ENCODE data around the gene CCDC97. TPM values are rescaled to one million over a fixed set of nuclear protein-coding genes. Genes with fewer than 3 reads are reported as not detected.

The CCDC97 gene
- total RNA-seq, 1 experiment from 2014 or later = 26.4 TPM

DNA sequence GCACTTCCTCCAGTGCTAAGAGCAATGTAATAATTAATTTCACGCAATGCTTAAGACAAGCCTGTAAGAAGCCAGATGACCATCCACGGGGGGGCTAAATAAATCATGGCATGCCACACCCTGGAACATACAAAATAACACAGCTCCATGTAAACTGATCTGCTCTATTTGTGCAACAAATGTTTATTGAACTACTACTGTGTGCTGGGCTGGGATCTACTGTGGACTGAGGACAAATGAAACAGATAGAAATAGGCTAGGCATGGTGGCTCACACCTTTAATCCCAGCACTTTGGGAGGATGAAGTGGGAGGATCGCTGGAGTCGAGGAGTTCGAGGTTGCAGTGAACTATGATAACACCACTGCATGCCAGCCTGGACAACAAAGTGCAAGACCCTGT lies 22.5 kb downstream of the CCDC97 start:
- ChIA-PET CTCF (interaction anchor here (0.7 kb wide), 1 partner anchor 54 kb away, joined by 3 read pairs; no protein-coding TSS in a partner anchor), POLR2A (ENCODE audit: unreplicated experiment) (interaction anchor here (0.6 kb wide), 1 partner anchor 55 kb away, joined by 8 read pairs; no protein-coding TSS in a partner anchor)
- no peak overlapping the region for H3K4me2 ChIP-seq
- H3K4me1 ChIP-seq (replicated peaks; ENCODE audit: insufficient read depth) = peaks cover 7% of the 10 kb centered on the region
- intact Hi-C loops (cut with micrococcal nuclease; ENCODE audit: unreplicated experiment) = no loop called here
- H3K27me3 ChIP-seq (ENCODE audit: insufficient read depth, low read depth) = no peaks in the 10 kb centered on the region
- no peak overlapping the region for H3K27ac ChIP-seq
- no peaks in the 10 kb centered on the region for H3K9me3 ChIP-seq (ENCODE audit: insufficient read depth, low read depth)
- no peak overlapping the region for H3K4me3 ChIP-seq
- no peaks in the 10 kb centered on the region for H3K9me2 ChIP-seq (ENCODE audit: insufficient read depth)
- no peaks in the 10 kb centered on the region for H3K36me3 ChIP-seq (ENCODE audit: low read depth)
- BruUV-seq (replicated peaks) = no TSS peak
- peaks cover 8% of the 10 kb centered on the region; the same call in 1 of the 2 replicates for H3F3A ChIP-seq (ENCODE audit: insufficient read depth, low read depth)
- DNase-seq = no peak
- no peak overlapping the region for H2AFZ ChIP-seq
- H3K79me2 ChIP-seq (ENCODE audit: low read depth) = no peaks in the 10 kb centered on the region
- TF ChIP-seq EZH2 (IDR thresholded peaks at IDR 0.05; ENCODE audit: low read depth) = no peak
- TF ChIP-seq, protein P1, sequence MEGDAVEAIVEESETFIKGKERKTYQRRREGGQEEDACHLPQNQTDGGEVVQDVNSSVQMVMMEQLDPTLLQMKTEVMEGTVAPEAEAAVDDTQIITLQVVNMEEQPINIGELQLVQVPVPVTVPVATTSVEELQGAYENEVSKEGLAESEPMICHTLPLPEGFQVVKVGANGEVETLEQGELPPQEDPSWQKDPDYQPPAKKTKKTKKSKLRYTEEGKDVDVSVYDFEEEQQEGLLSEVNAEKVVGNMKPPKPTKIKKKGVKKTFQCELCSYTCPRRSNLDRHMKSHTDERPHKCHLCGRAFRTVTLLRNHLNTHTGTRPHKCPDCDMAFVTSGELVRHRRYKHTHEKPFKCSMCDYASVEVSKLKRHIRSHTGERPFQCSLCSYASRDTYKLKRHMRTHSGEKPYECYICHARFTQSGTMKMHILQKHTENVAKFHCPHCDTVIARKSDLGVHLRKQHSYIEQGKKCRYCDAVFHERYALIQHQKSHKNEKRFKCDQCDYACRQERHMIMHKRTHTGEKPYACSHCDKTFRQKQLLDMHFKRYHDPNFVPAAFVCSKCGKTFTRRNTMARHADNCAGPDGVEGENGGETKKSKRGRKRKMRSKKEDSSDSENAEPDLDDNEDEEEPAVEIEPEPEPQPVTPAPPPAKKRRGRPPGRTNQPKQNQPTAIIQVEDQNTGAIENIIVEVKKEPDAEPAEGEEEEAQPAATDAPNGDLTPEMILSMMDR (conservative IDR thresholded peaks at IDR 0.05) = no peak
- H4K20me1 ChIP-seq (ENCODE audit: insufficient read depth) = no peaks in the 10 kb centered on the region

- no peak overlapping the region for H3K4me3 ChIP-seq
- no peak for TF ChIP-seq EZH2 (IDR thresholded peaks at IDR 0.05; ENCODE audit: low read depth)
- TF ChIP-seq, protein P1 (conservative IDR thresholded peaks at IDR 0.05) = no peak
- no peaks in the 10 kb centered on the region for H3K36me3 ChIP-seq (ENCODE audit: low read depth)
- H3K9me3 ChIP-seq (ENCODE audit: insufficient read depth, low read depth) = no peaks in the 10 kb centered on the region
- H3K27ac ChIP-seq = no peak overlapping the region
- no peaks in the 10 kb centered on the region for H3K27me3 ChIP-seq (ENCODE audit: insufficient read depth, low read depth)
- ChIA-PET POLR2A (ENCODE audit: unreplicated experiment) (no interaction called here), CTCF (no interaction called here)
- no peaks in the 10 kb centered on the region for H3K4me1 ChIP-seq (replicated peaks; ENCODE audit: insufficient read depth)
- H3K79me2 ChIP-seq (ENCODE audit: low read depth) = no peaks in the 10 kb centered on the region
- H3K9me2 ChIP-seq (ENCODE audit: insufficient read depth) = no peaks in the 10 kb centered on the region
- H3F3A ChIP-seq (ENCODE audit: insufficient read depth, low read depth) = no peaks in the 10 kb centered on the region
- no TSS peak for BruUV-seq (replicated peaks)
- intact Hi-C loops (cut with micrococcal nuclease; ENCODE audit: unreplicated experiment) = no loop called here
- no peaks in the 10 kb centered on the region for H4K20me1 ChIP-seq (ENCODE audit: insufficient read depth)
- H2AFZ ChIP-seq = no peak overlapping the region
- no peak overlapping the region for H3K4me2 ChIP-seq
- DNase-seq = no peak
Observed at GRCh38 chr19:41334793-41335192, 24.8 kb downstream of the CCDC97 start.

- Histone ChIP-seq H3K27ac (no peak overlapping the region), H3K4me1 (replicated peaks; ENCODE audit: insufficient read depth) (no peaks in the 10 kb centered on the region), H3K9me2 (ENCODE audit: insufficient read depth) (no peaks in the 10 kb centered on the region), H3K27me3 (ENCODE audit: insufficient read depth, low read depth) (no peaks in the 10 kb centered on the region), H4K20me1 (ENCODE audit: insufficient read depth) (no peaks in the 10 kb centered on the region), H3K4me2 (no peak overlapping the region), H3K79me2 (ENCODE audit: low read depth) (no peaks in the 10 kb centered on the region), H3K4me3 (no peak overlapping the region), H3K9me3 (ENCODE audit: insufficient read depth, low read depth) (no peaks in the 10 kb centered on the region), H2AFZ (no peak overlapping the region), H3F3A (ENCODE audit: insufficient read depth, low read depth) (no peaks in the 10 kb centered on the region), H3K36me3 (ENCODE audit: low read depth) (no peaks in the 10 kb centered on the region)
- ChIA-PET POLR2A (ENCODE audit: unreplicated experiment) (no interaction called here), CTCF (no interaction called here)
- intact Hi-C loops (cut with micrococcal nuclease; ENCODE audit: unreplicated experiment) = no loop called here
- no peak for TF ChIP-seq EZH2 (IDR thresholded peaks at IDR 0.05; ENCODE audit: low read depth)
- TF ChIP-seq, protein P1 (conservative IDR thresholded peaks at IDR 0.05) = no peak
- BruUV-seq (replicated peaks) = no TSS peak
- DNase-seq = no peak
Observed at GRCh38 chr19:41335467-41335866, 25.5 kb downstream of the CCDC97 start.
